ENCODE measurements around the gene LCNL1. TPM values are rescaled to one million over a fixed set of nuclear protein-coding genes. Genes with fewer than 3 reads are reported as not detected.

Gene LCNL1
- total RNA-seq, 3 donors from 2014 or later, result 0.16 to 0.29 TPM; not detected in 1

DNA sequence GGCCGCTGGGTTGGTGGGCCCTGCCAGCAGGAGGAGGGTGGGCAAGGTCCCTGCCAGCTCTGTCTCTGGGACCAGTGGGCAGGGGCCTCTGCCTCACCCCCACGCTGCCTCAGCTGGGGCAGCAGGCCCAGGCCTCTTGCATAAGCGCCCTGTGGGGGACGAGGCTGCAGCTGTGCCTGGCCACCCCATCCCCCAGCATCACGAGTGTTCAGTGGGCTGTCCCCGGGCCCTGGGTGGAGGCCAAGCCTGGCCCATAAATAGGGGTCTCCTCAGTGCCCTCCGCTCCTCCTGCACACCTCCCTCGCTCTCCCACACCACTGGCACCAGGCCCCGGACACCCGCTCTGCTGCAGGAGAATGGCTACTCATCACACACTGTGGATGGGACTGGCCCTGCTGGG is 5.6 kb upstream of the LCNL1 start, which contains the start of gene PTGDS:
PTGDS (plus strand) TSS at position 282 of the 400 bp plus-strand sequence; CDS start at position 357, 75 bp downstream.
- H3K4me1 ChIP-seq, result no peaks in the 10 kb centered on the region

DNA sequence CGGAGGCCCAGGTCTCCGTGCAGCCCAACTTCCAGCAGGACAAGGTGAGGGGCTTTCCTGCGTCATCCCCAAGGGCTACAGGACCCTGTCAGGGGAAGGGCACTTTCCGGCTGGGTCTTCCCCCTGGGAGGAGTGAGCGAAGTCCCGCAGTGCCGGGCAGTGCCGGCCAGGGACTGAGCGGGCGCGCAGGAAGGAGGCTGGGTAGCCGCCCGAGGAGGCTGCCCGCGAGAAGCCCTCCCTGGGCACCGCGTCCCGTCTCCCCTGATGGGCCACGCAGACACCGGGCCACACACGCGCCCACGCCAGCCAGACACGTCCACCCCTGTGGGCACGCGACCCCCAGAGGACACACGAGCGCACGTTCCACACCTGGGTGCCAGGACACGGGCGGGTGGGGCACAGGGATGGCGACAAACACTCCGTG is 5.1 kb upstream of the LCNL1 start:
- intact Hi-C loops (cut with DNase I; ENCODE audit: low total_unique reads), result no loop called here
- Histone ChIP-seq H3K4me1 (no peaks in the 10 kb centered on the region), H3K9me3 (no peaks in the 10 kb centered on the region), H3K4me3 (peak overlapping the region; percentile 35 to 72 (median 57)), H3K36me3 (no peaks in the 10 kb centered on the region), H3K27me3 (no peaks in the 10 kb centered on the region), H3K27ac (peak overlapping the region; percentile 7 to 50)
- TF ChIP-seq POLR2A (IDR thresholded peaks at IDR 0.05) (no peak), POLR2AphosphoS5 (IDR thresholded peaks at IDR 0.05) (no peak)
- TF ChIP-seq, protein P1, sequence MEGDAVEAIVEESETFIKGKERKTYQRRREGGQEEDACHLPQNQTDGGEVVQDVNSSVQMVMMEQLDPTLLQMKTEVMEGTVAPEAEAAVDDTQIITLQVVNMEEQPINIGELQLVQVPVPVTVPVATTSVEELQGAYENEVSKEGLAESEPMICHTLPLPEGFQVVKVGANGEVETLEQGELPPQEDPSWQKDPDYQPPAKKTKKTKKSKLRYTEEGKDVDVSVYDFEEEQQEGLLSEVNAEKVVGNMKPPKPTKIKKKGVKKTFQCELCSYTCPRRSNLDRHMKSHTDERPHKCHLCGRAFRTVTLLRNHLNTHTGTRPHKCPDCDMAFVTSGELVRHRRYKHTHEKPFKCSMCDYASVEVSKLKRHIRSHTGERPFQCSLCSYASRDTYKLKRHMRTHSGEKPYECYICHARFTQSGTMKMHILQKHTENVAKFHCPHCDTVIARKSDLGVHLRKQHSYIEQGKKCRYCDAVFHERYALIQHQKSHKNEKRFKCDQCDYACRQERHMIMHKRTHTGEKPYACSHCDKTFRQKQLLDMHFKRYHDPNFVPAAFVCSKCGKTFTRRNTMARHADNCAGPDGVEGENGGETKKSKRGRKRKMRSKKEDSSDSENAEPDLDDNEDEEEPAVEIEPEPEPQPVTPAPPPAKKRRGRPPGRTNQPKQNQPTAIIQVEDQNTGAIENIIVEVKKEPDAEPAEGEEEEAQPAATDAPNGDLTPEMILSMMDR (IDR thresholded peaks at IDR 0.05), result no peak
- no peak for DNase-seq (ENCODE audit: low spot score in 2 of 2)

More for the DNA sequence above, 5.6 kb upstream of the LCNL1 start, which contains the start of gene PTGDS:
- no peak for DNase-seq (ENCODE audit: low spot score in 2 of 2)
- Histone ChIP-seq H3K9me3 (no peaks in the 10 kb centered on the region), H3K27me3 (no peaks in the 10 kb centered on the region), H3K4me3 (peak within 1 kb of the TSS; percentile 35 to 72 (median 57)), H3K36me3 (no peaks in the 10 kb centered on the region), H3K27ac (peak within 1 kb of the TSS; percentile 7 to 55)
- TF ChIP-seq POLR2A (IDR thresholded peaks at IDR 0.05) (no peak), POLR2AphosphoS5 (IDR thresholded peaks at IDR 0.05) (no peak)
- TF ChIP-seq, protein P1 (IDR thresholded peaks at IDR 0.05), result no peak
- intact Hi-C loops (cut with DNase I; ENCODE audit: low total_unique reads), result no loop called here

DNA sequence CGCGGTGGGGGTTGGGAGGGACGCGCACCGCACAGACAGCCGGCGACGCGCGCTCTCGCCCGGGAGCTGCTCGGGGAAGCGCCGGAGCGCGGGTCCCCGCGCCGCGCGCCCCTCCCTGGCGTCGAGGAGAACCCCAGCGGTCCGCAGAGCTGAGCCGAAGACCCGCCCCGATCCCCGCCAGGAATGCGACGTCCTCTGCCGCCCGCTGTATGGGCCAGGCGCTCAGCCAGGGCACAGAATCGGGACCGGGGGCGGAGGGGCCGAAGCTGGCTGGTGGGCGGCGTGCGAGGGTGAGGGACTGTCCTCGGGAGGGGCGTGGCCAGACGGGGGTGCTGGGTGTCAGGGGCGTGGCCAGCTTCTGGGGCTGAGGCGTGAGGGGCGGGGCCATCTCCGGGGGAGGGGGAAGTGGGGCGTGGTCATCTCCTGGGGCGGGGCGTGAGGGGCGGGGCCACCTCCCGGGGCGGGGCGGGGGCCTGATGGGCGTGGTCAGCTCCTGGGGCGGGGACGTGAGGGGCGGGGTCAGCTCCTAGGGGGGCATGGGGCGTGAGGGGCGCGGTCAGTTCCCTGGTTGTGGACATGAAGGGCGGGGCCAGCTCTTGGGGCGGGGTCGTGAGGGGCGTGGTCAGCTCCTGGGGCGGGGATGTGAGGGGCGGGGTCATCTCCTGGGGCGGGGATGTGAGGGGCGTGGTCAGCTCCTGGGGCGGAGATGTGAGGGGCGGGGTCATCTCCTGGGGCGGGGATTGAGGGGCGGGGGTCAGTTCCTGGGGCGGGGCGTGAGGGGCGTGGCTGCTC is 4.5 kb upstream of the LCNL1 start:
- Histone ChIP-seq H3K27me3 (peaks cover 0 to 3% of the 10 kb centered on the region in 2 donors), H3K27ac (peak overlapping the region; percentile 7 to 50), H3K4me3 (peak overlapping the region; percentile 35 to 72 (median 57)), H3K9me3 (no peaks in the 10 kb centered on the region), H3K36me3 (no peaks in the 10 kb centered on the region), H3K4me1 (no peaks in the 10 kb centered on the region)
- TF ChIP-seq, protein P1 (IDR thresholded peaks at IDR 0.05), result no peak
- TF ChIP-seq POLR2AphosphoS5 (IDR thresholded peaks at IDR 0.05), result no peak
- no peak for TF ChIP-seq POLR2A (IDR thresholded peaks at IDR 0.05)
- intact Hi-C loops (cut with DNase I; ENCODE audit: low total_unique reads), result no loop called here
- DNase-seq (ENCODE audit: low spot score in 2 of 2), result peak; percentile 40 to 63

DNA sequence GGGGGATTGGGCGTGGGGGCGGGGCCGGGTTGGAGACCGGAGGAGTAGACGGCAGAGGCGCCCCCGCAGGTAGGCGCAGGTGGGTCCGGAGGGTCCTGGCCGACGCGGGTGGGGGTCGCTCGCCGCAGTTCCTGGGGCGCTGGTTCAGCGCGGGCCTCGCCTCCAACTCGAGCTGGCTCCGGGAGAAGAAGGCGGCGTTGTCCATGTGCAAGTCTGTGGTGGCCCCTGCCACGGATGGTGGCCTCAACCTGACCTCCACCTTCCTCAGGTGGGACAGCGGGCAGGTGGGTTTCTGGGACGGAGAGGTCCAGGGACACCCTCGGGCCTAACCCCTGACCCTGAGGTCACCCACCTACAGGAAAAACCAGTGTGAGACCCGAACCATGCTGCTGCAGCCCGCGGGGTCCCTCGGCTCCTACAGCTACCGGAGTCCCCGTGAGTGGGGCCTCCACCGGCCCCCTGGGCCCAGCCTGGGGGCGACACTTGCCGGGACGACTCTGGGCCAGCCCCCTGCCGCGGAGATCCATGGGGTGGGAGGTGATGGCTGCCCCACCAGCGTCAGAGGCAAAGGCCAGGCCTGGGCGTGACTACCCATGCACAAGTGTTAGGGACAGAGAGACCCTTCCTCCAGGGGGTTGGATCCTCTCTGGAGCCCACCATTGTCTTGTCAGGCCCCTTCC is 3.8 kb upstream of the LCNL1 start:
- no peaks in the 10 kb centered on the region for H3K36me3 ChIP-seq
- no peak for DNase-seq (ENCODE audit: low spot score in 2 of 2)
- no peaks in the 10 kb centered on the region for H3K9me3 ChIP-seq
- H3K27me3 ChIP-seq, result peaks cover 0 to 9% of the 10 kb centered on the region in 2 donors
- H3K4me1 ChIP-seq, result no peaks in the 10 kb centered on the region
- H3K4me3 ChIP-seq, result no peak overlapping the region
- no peak overlapping the region for H3K27ac ChIP-seq
- intact Hi-C loops (cut with DNase I; ENCODE audit: low total_unique reads), result no loop called here
- TF ChIP-seq POLR2A (IDR thresholded peaks at IDR 0.05), result no peak
- TF ChIP-seq POLR2AphosphoS5 (IDR thresholded peaks at IDR 0.05), result no peak
- TF ChIP-seq, protein P1 (IDR thresholded peaks at IDR 0.05), result no peak
